HL-60 (cell line): ENCODE data around the gene CIT.

Source experiments
- CTCF ChIP-seq: IDR thresholded peaks from one replicate; pipeline ENCODE4 v1.5.1; 2011; ENCODE audit warnings: low read length, control low read depth, inconsistent platforms; ENCODE audit not compliant: insufficient read depth
- GABPA ChIP-seq: IDR thresholded peaks from 2 replicates; pipeline ENCODE4 v1.6.1; 2012; ENCODE audit warnings: low read depth
- POLR2AphosphoS5 ChIP-seq: IDR thresholded peaks from 2 replicates; pipeline ENCODE4 v1.6.1; 2012; ENCODE audit warnings: low read depth
- REST ChIP-seq: IDR thresholded peaks from 2 replicates; pipeline ENCODE4 v1.6.1; 2012; ENCODE audit warnings: low read depth; ENCODE audit not compliant: insufficient replicate concordance
- SPI1 ChIP-seq: IDR thresholded peaks from 2 replicates; pipeline ENCODE4 v1.6.1; 2012; ENCODE audit warnings: low read depth, mild to moderate bottlenecking, borderline replicate concordance

GRCh38 chr12:119857041-119857591, 20.0 kb downstream of the CIT start:
- no peak for TF ChIP-seq POLR2AphosphoS5
- no peak for TF ChIP-seq CTCF
- TF ChIP-seq REST = no peak
- no peak for TF ChIP-seq SPI1
- no peak for TF ChIP-seq GABPA
